Stimulated activated effector memory CD8-positive, alpha-beta T cell treated with anti-CD3 and anti-CD28 coated beads, Interleukin-12 subunit alpha, Interleukin-12 subunit beta, amount 100 ng/mL, for 72 hours (primary cell): ENCODE measurements around the gene SYT7.
A peak's percentile ranks its signal among the peaks of the same experiment; 100 is the strongest.

Source experiments
- ATAC-seq: fragments of 150-1000 bp; cut with Tn5 transposase; 2 replicates; pipeline ENCODE4 v1.10.0; 2021
- DNase-seq, 2 donors: peaks; one replicate each; pipeline ENCODE4 v3.0.0; 2021 to 2022; ENCODE audit warnings: low spot score in 2 of 2
- H3K27ac Mint-ChIP-seq: one replicate; pipeline ENCODE4 v1.8.0; 2022; ENCODE audit warnings: mild to moderate bottlenecking, mixed read lengths
- H3K36me3 Mint-ChIP-seq: one replicate; pipeline ENCODE4 v1.8.0; 2022; ENCODE audit warnings: mild to moderate bottlenecking, mixed read lengths
- H3K4me1 Mint-ChIP-seq: one replicate; pipeline ENCODE4 v1.8.0; 2022; ENCODE audit warnings: mixed read lengths
- H3K4me3 Mint-ChIP-seq: one replicate; pipeline ENCODE4 v1.8.0; 2022; ENCODE audit warnings: mild to moderate bottlenecking, mixed read lengths
- H3K9me3 Mint-ChIP-seq: one replicate; pipeline ENCODE4 v1.8.0; 2022; ENCODE audit warnings: mixed read lengths

SYT7 gene

GRCh38 chr11:61613870-61614269 lies 33.0 kb upstream of the SYT7 start:
- Mint-ChIP-seq H3K4me3 (no peak overlapping the region), H3K27ac (no peak overlapping the region), H3K9me3 (no peaks in the 10 kb centered on the region), H3K4me1 (peaks cover 10% of the 10 kb centered on the region), H3K36me3 (no peaks in the 10 kb centered on the region)
- DNase-seq (no peak), ATAC-seq (no peak)

DNA sequence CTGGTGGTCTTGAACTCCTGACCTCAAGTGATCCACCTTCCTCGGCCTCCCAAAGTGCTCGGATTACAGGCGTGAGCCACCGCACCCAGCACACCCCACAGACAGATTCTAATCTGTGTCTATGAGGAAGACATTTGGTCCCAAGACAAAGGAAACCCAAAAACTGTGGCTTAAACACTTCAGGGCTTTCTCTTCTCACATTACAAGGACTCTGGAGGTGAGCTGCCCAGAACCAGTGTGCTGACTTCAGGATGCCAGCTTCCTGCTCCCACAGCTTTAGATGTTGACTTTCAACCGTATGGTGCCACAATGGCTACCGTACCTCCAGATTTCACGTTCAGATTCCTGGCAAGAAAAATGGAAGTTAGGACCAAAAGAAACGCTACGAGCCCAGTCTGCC lies 32.2 kb upstream of the SYT7 start:
- no peak overlapping the region for H3K4me3 Mint-ChIP-seq
- H3K4me1 Mint-ChIP-seq: peaks cover 10% of the 10 kb centered on the region
- ATAC-seq (no peak), DNase-seq (no peak)
- H3K36me3 Mint-ChIP-seq: no peaks in the 10 kb centered on the region
- H3K9me3 Mint-ChIP-seq: no peaks in the 10 kb centered on the region
- H3K27ac Mint-ChIP-seq: no peak overlapping the region

- no peak for DNase-seq
- peaks cover 10% of the 10 kb centered on the region for H3K4me1 Mint-ChIP-seq
- ATAC-seq: no peak
- H3K36me3 Mint-ChIP-seq: no peaks in the 10 kb centered on the region
- no peak overlapping the region for H3K4me3 Mint-ChIP-seq
- no peak overlapping the region for H3K27ac Mint-ChIP-seq
- H3K9me3 Mint-ChIP-seq: no peaks in the 10 kb centered on the region
These were observed 30.4 kb upstream of the SYT7 start for GRCh38 chr11:61611309-61611708.

GRCh38 chr11:61610905-61611304 lies 30.0 kb upstream of the SYT7 start:
- Mint-ChIP-seq H3K4me3 (no peak overlapping the region), H3K36me3 (no peaks in the 10 kb centered on the region), H3K4me1 (peaks cover 10% of the 10 kb centered on the region), H3K9me3 (no peaks in the 10 kb centered on the region), H3K27ac (no peak overlapping the region)
- ATAC-seq: no peak
- DNase-seq: no peak

GRCh38 chr11:61609980-61610366 lies 29.1 kb upstream of the SYT7 start:
- H3K4me3 Mint-ChIP-seq: no peak overlapping the region
- H3K9me3 Mint-ChIP-seq: no peaks in the 10 kb centered on the region
- H3K4me1 Mint-ChIP-seq: peaks cover 10% of the 10 kb centered on the region
- ATAC-seq (peak; percentile 31), DNase-seq (no peak)
- H3K27ac Mint-ChIP-seq: no peak overlapping the region
- H3K36me3 Mint-ChIP-seq: no peaks in the 10 kb centered on the region

- Mint-ChIP-seq H3K4me1 (peaks cover 10% of the 10 kb centered on the region), H3K9me3 (no peaks in the 10 kb centered on the region), H3K4me3 (no peak overlapping the region), H3K27ac (no peak overlapping the region), H3K36me3 (no peaks in the 10 kb centered on the region)
- DNase-seq (no peak), ATAC-seq (no peak)
These were observed 28.4 kb upstream of the SYT7 start for GRCh38 chr11:61609000-61609979.

- DNase-seq: no peak
- no peaks in the 10 kb centered on the region for H3K9me3 Mint-ChIP-seq
- no peak overlapping the region for H3K4me3 Mint-ChIP-seq
- H3K27ac Mint-ChIP-seq: no peak overlapping the region
- peaks cover 10% of the 10 kb centered on the region for H3K4me1 Mint-ChIP-seq
- H3K36me3 Mint-ChIP-seq: no peaks in the 10 kb centered on the region
- no peak for ATAC-seq
These were observed 27.2 kb upstream of the SYT7 start for GRCh38 chr11:61607920-61608599.

DNA sequence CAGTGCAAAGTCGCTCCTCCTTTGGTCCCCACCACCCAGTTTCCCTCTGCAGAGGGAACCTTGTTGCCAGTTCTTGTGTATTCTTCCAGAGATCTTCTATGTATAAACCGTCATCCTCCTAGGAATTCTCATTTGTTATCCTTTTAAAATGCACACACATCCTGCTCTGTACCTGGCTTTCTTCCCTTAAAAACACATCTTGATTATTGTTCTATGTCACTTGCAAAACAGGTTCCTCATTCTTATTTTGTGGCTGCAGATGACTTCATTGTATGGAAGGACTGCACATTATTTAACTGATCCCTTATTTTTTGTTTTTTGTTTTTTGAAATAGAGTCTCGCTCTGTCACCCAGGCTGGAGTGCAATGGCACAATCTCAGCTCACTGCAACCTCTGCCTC lies 26.6 kb upstream of the SYT7 start:
- no peak for DNase-seq
- H3K27ac Mint-ChIP-seq: no peak overlapping the region
- H3K9me3 Mint-ChIP-seq: no peaks in the 10 kb centered on the region
- peaks cover 10% of the 10 kb centered on the region for H3K4me1 Mint-ChIP-seq
- H3K36me3 Mint-ChIP-seq: no peaks in the 10 kb centered on the region
- ATAC-seq: no peak
- H3K4me3 Mint-ChIP-seq: no peak overlapping the region

DNA sequence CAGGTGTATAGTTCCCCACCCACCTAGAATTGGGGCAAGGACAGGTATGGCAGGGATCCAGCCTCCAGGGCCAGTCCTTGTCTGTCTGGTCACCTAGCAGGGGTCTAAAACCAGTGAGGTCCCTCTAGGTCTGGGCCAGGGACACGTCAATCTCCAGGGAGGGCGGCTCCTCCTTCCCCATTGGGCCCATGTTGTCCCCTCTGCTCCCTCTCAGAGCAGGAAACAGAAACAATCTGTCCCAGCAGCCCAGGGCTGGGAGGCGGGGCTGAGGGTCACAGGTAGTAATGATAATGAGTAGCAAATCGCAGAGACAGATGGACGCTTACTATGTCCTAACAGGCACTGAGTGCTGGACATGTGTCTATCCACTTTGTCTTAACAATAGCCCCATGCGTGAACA lies 22.8 kb upstream of the SYT7 start:
- no peak for DNase-seq
- Mint-ChIP-seq H3K9me3 (no peaks in the 10 kb centered on the region), H3K36me3 (no peaks in the 10 kb centered on the region), H3K4me3 (no peak overlapping the region), H3K4me1 (peaks cover 2% of the 10 kb centered on the region), H3K27ac (no peak overlapping the region)
- ATAC-seq: no peak

DNA sequence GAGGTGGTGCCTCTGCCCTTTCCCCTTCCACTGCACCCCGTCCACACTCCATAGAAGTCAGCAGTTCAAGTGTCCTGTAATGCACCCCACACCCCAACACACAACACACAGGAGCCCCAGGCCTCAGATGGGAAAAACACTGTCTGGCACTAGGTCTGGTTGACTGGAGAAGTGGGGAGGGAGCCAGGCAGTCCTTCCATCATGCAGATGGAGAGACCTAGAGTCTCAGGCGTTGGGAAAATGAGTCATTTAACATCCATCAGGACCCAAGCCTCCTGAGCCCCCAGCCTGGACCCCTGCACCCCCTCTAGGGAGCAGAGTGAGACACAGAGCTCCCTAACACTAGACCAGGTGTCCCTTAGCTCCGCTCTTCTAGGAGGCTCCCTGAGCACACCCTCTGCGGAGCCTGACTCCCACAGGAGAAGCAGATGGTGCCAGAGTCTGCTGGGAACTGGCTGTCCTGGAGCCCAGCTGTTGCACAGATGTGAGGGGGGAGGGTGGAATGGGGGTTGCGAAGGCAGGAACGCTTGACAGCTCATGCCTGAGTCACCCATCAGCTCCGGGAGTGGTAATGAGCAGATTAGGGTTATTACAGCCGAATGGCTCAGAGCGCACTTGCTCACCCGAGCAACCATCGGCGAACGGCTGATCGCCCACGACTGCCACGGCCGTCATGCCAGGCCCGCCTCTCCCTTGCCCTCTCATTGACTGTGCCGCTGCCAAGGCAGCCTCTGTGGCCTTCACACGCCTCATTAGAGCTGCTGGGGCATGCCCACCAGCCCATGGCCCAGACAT lies 22.1 kb upstream of the SYT7 start:
- ATAC-seq: no peak
- Mint-ChIP-seq H3K36me3 (no peaks in the 10 kb centered on the region), H3K4me1 (peaks cover 5% of the 10 kb centered on the region), H3K27ac (no peak overlapping the region), H3K4me3 (no peak overlapping the region), H3K9me3 (no peaks in the 10 kb centered on the region)
- no peak for DNase-seq

DNA sequence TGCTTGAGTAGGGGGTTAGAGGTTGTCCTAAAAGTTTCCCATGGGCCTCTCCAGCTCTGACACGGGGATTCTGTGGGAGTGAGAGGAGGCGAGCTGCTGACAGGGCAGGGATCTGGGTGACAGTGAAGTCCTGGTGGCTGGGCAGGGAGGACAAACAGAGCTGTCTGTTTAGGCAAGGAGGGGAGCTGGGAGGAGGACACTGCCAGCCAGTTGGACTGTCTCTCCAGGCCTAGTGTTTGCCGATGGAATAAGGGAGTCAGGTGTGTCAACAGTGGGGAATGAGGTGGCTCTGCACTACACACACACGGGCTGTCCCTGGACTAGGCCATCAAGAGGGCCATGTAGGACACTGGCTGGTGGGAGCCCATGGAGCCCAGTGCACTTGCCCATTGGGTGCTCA lies 20.6 kb upstream of the SYT7 start:
- ATAC-seq (no peak), DNase-seq (no peak)
- Mint-ChIP-seq H3K4me3 (no peak overlapping the region), H3K27ac (no peak overlapping the region), H3K4me1 (peaks cover 5% of the 10 kb centered on the region), H3K36me3 (no peaks in the 10 kb centered on the region), H3K9me3 (no peaks in the 10 kb centered on the region)

- H3K27ac Mint-ChIP-seq: no peak overlapping the region
- ATAC-seq (no peak), DNase-seq (no peak)
- peaks cover 5% of the 10 kb centered on the region for H3K4me1 Mint-ChIP-seq
- no peaks in the 10 kb centered on the region for H3K9me3 Mint-ChIP-seq
- no peak overlapping the region for H3K4me3 Mint-ChIP-seq
- H3K36me3 Mint-ChIP-seq: no peaks in the 10 kb centered on the region
These were observed 19.3 kb upstream of the SYT7 start for GRCh38 chr11:61599968-61600710.

- Mint-ChIP-seq H3K4me3 (no peak overlapping the region), H3K9me3 (no peaks in the 10 kb centered on the region), H3K27ac (no peak overlapping the region), H3K4me1 (peaks cover 5% of the 10 kb centered on the region), H3K36me3 (no peaks in the 10 kb centered on the region)
- DNase-seq (no peak), ATAC-seq (no peak)
These were observed 18.3 kb upstream of the SYT7 start for GRCh38 chr11:61598886-61599868.

DNA sequence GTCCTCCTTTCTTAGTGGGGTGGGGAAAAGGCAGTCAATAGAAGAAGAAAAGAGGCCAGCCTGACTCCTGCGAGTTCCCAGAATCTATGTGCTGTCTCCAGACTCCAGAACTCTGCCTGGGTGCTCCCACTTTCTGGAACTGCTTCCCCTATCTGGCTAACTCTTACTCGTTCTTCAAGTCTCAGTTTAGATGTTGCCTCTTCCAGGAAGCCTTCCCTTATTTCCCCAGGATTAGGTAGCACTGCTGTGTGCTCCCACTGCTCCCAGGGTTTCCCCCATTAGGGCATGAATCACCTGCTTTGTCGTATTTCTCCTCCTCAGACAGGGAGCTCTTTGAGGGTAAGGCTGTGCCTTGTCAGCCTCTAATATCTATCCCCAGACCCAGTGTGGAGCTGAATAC lies 17.5 kb upstream of the SYT7 start:
- Mint-ChIP-seq H3K4me1 (peaks cover 5% of the 10 kb centered on the region), H3K36me3 (no peaks in the 10 kb centered on the region), H3K27ac (no peak overlapping the region), H3K9me3 (no peaks in the 10 kb centered on the region), H3K4me3 (no peak overlapping the region)
- DNase-seq: no peak
- no peak for ATAC-seq
